Measurements from ENCODE around the gene HEY2.
"Not testable (repeated sequence)": the region's sequence is repeated elsewhere in the genome, so short reads cannot be mapped to it uniquely, and the experiment has no call there.

The HEY2 gene

GRCh38 chr6:125749173-125749864 is at the start of gene HEY2:
Gene HEY2 (plus strand): TSS chr6:125749632. CDS start chr6:125749777, 145 bp downstream.
- FAIRE-seq, result no peak

GRCh38 chr6:125700581-125701353 is 48.7 kb upstream of the HEY2 start:
- no peak for FAIRE-seq

- no peak for FAIRE-seq
Measured at GRCh38 chr6:125701354-125701668, 48.1 kb upstream of the HEY2 start.

GRCh38 chr6:125703882-125704281 is 45.5 kb upstream of the HEY2 start:
- not testable (repeated sequence) for FAIRE-seq

GRCh38 chr6:125707615-125708243 is 41.7 kb upstream of the HEY2 start:
- no peak for FAIRE-seq

- FAIRE-seq, result no peak
Measured at GRCh38 chr6:125711013-125711675, 38.3 kb upstream of the HEY2 start.

GRCh38 chr6:125714441-125715090 is 34.9 kb upstream of the HEY2 start:
- FAIRE-seq, result no peak

- FAIRE-seq, result no peak
Measured at GRCh38 chr6:125717120-125717731, 32.2 kb upstream of the HEY2 start.

GRCh38 chr6:125718109-125718508 is 31.3 kb upstream of the HEY2 start:
- FAIRE-seq, result no peak

- no peak for FAIRE-seq
Measured at GRCh38 chr6:125722886-125723285, 26.5 kb upstream of the HEY2 start.

GRCh38 chr6:125727216-125727615 is 22.2 kb upstream of the HEY2 start:
- FAIRE-seq, result no peak

GRCh38 chr6:125728739-125729138 is 20.7 kb upstream of the HEY2 start:
- no peak for FAIRE-seq

- no peak for FAIRE-seq
Measured at GRCh38 chr6:125729983-125730382, 19.4 kb upstream of the HEY2 start.

- FAIRE-seq, result no peak
Measured at GRCh38 chr6:125732398-125732797, 17.0 kb upstream of the HEY2 start.

- FAIRE-seq, result no peak
Measured at GRCh38 chr6:125733516-125734300, 15.7 kb upstream of the HEY2 start.

GRCh38 chr6:125738276-125738675 is 11.2 kb upstream of the HEY2 start:
- no peak for FAIRE-seq

- FAIRE-seq, result no peak
Measured at GRCh38 chr6:125739364-125739763, 10.1 kb upstream of the HEY2 start.

- no peak for FAIRE-seq
Measured at GRCh38 chr6:125741336-125741735, 8.1 kb upstream of the HEY2 start.

GRCh38 chr6:125742024-125742423 is 7.4 kb upstream of the HEY2 start:
- no peak for FAIRE-seq

- FAIRE-seq, result no peak
Measured at GRCh38 chr6:125742464-125743120, 6.8 kb upstream of the HEY2 start.

- FAIRE-seq, result no peak
Measured at GRCh38 chr6:125743604-125744003, 5.8 kb upstream of the HEY2 start.
